ENCODE data around the gene UBE2F. TPM values are rescaled to one million over a fixed set of nuclear protein-coding genes. Genes with fewer than 3 reads are reported as not detected.

UBE2F gene
- total RNA-seq, 1 experiment from 2014 or later: 116 TPM

GRCh38 chr2:237968048-237968862, 1.4 kb downstream of the UBE2F start:
- POLR2A ChIA-PET: interaction anchor here (0.6 to 2.4 kb wide), 16 partner anchors 10 to 297 kb away, joined by 3 to 12 read pairs (median 4); partner anchors contain the start of gene SCLY
- DNase-seq (ENCODE audit: unreplicated experiment): peak; percentile 53
- Mint-ChIP-seq H3K27ac (ENCODE audit: low read depth, unreplicated experiment) (peak overlapping the region; percentile 74), H3K4me1 (ENCODE audit: insufficient read depth, unreplicated experiment) (peaks cover 32% of the 10 kb centered on the region), H3K9me3 (ENCODE audit: unreplicated experiment) (no peaks in the 10 kb centered on the region), H3K36me3 (ENCODE audit: insufficient read depth, unreplicated experiment) (peaks cover 22% of the 10 kb centered on the region), H3K4me3 (ENCODE audit: unreplicated experiment) (peak overlapping the region; percentile 83), H3K27me3 (ENCODE audit: insufficient read depth, unreplicated experiment) (no peaks in the 10 kb centered on the region)
- TF ChIP-seq, protein P1, sequence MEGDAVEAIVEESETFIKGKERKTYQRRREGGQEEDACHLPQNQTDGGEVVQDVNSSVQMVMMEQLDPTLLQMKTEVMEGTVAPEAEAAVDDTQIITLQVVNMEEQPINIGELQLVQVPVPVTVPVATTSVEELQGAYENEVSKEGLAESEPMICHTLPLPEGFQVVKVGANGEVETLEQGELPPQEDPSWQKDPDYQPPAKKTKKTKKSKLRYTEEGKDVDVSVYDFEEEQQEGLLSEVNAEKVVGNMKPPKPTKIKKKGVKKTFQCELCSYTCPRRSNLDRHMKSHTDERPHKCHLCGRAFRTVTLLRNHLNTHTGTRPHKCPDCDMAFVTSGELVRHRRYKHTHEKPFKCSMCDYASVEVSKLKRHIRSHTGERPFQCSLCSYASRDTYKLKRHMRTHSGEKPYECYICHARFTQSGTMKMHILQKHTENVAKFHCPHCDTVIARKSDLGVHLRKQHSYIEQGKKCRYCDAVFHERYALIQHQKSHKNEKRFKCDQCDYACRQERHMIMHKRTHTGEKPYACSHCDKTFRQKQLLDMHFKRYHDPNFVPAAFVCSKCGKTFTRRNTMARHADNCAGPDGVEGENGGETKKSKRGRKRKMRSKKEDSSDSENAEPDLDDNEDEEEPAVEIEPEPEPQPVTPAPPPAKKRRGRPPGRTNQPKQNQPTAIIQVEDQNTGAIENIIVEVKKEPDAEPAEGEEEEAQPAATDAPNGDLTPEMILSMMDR (IDR thresholded peaks at IDR 0.05; ENCODE audit: unreplicated experiment): no peak
- CTCF ChIA-PET: interaction anchor here (0.7 to 1.6 kb wide), 7 partner anchors 26 to 119 kb away, joined by 3 to 6 read pairs (median 3); no protein-coding TSS in a partner anchor
- no TSS peak for BruUV-seq (replicated peaks)
- intact Hi-C loops (cut with micrococcal nuclease): loop anchor here (1.0 to 5.0 kb wide), 3 partner anchors 94 to 289 kb away; partner anchors contain the start of gene SCLY

- Mint-ChIP-seq H3K27me3 (ENCODE audit: insufficient read depth, unreplicated experiment) (no peaks in the 10 kb centered on the region), H3K4me1 (ENCODE audit: insufficient read depth, unreplicated experiment) (peaks cover 22% of the 10 kb centered on the region), H3K9me3 (ENCODE audit: unreplicated experiment) (no peaks in the 10 kb centered on the region), H3K36me3 (ENCODE audit: insufficient read depth, unreplicated experiment) (peaks cover 56% of the 10 kb centered on the region), H3K4me3 (ENCODE audit: unreplicated experiment) (no peak overlapping the region), H3K27ac (ENCODE audit: low read depth, unreplicated experiment) (no peak overlapping the region)
- ChIA-PET CTCF (no interaction called here), POLR2A (no interaction called here)
- intact Hi-C loops (cut with micrococcal nuclease): no loop called here
- TF ChIP-seq, protein P1 (IDR thresholded peaks at IDR 0.05; ENCODE audit: unreplicated experiment): no peak
- no TSS peak for BruUV-seq (replicated peaks)
- DNase-seq (ENCODE audit: unreplicated experiment): no peak
Measured at GRCh38 chr2:237971661-237972060, 4.8 kb downstream of the UBE2F start.

DNA sequence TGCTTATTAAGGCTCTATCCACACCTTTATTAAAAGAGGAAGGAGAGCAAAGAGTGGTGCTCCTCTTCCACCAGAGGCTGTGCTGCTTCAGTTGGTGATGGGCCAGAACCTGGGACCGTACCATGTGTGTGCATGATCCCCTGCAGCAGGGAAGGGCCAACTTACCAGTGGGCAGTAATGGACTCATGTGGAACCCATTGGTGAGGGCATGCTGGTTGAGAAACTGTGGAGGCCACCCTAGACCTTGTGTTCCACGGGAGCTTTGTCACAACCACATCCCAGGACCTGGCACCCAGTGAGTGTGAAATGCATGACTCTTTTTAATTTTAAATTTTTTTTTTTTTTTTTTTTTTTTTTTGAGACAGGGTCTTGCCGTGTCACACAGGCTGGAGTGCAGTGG, 5.4 kb downstream of the UBE2F start:
- DNase-seq (ENCODE audit: unreplicated experiment): no peak
- BruUV-seq (replicated peaks): no TSS peak
- ChIA-PET CTCF (interaction anchor here (0.6 kb wide), 1 partner anchor 49 kb away, joined by 3 read pairs; no protein-coding TSS in a partner anchor), POLR2A (no interaction called here)
- no peaks in the 10 kb centered on the region for H3K27me3 Mint-ChIP-seq (ENCODE audit: insufficient read depth, unreplicated experiment)
- intact Hi-C loops (cut with micrococcal nuclease): no loop called here
- TF ChIP-seq, protein P1 (IDR thresholded peaks at IDR 0.05; ENCODE audit: unreplicated experiment): no peak
- no peaks in the 10 kb centered on the region for H3K9me3 Mint-ChIP-seq (ENCODE audit: unreplicated experiment)
- H3K36me3 Mint-ChIP-seq (ENCODE audit: insufficient read depth, unreplicated experiment): peaks cover 60% of the 10 kb centered on the region
- H3K4me3 Mint-ChIP-seq (ENCODE audit: unreplicated experiment): no peak overlapping the region
- H3K4me1 Mint-ChIP-seq (ENCODE audit: insufficient read depth, unreplicated experiment): peaks cover 22% of the 10 kb centered on the region
- no peak overlapping the region for H3K27ac Mint-ChIP-seq (ENCODE audit: low read depth, unreplicated experiment)

GRCh38 chr2:237972936-237973335, 6.1 kb downstream of the UBE2F start:
- Mint-ChIP-seq H3K27me3 (ENCODE audit: insufficient read depth, unreplicated experiment) (no peaks in the 10 kb centered on the region), H3K4me3 (ENCODE audit: unreplicated experiment) (no peak overlapping the region), H3K27ac (ENCODE audit: low read depth, unreplicated experiment) (no peak overlapping the region), H3K9me3 (ENCODE audit: unreplicated experiment) (no peaks in the 10 kb centered on the region), H3K36me3 (ENCODE audit: insufficient read depth, unreplicated experiment) (peaks cover 68% of the 10 kb centered on the region), H3K4me1 (ENCODE audit: insufficient read depth, unreplicated experiment) (peaks cover 24% of the 10 kb centered on the region)
- no TSS peak for BruUV-seq (replicated peaks)
- ChIA-PET POLR2A (no interaction called here), CTCF (no interaction called here)
- DNase-seq (ENCODE audit: unreplicated experiment): no peak
- TF ChIP-seq, protein P1 (IDR thresholded peaks at IDR 0.05; ENCODE audit: unreplicated experiment): no peak
- intact Hi-C loops (cut with micrococcal nuclease): no loop called here

Data from MCF 10A (cell line).